Vagina (tissue), 2 donors: ENCODE data around the gene FOXO6.

Source experiments
- POLR2A ChIP-seq, 2 donors: fragments of 450-650 bp; IDR thresholded peaks; one replicate each; pipeline ENCODE4 v1.6.1; 2017; ENCODE audit warnings: antibody characterized with exemption in 2 of 2, mild to moderate bottlenecking in 2 of 2, moderate library complexity in 2 of 2
- TF ChIP-seq, protein P1 (sequence below), 3 experiments: fragments of 450-650 bp in 2 of 3; fragments of 200-600 bp in 1 of 3; sonication (generic) in 1 of 3; IDR thresholded peaks; one replicate each; pipeline ENCODE4 v1.5.1; 2017 to 2019; ENCODE audit warnings: antibody characterized with exemption in 3 of 3, mild to moderate bottlenecking in 2 of 3, moderate library complexity in 2 of 3

DNA sequence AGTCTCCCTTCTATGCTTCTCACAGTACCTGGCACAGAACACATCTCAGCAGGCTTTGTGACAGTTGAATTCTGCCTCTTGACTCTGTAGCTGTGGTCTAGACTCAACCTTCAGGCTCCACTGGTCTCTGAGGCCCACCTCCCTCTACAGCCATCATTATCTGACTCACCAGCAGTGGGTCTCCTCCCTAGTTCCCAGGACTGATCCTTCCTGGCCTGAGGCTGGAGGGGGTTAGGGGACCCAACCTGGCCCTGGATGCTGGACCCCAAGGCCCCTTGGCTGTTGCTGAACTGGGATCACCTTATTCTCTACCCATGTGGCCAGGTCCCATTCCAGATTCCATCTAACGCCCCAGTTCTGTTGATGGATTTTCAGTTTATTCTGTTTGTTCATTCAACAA, 43.1 kb upstream of the FOXO6 start:
- TF ChIP-seq, protein P1, sequence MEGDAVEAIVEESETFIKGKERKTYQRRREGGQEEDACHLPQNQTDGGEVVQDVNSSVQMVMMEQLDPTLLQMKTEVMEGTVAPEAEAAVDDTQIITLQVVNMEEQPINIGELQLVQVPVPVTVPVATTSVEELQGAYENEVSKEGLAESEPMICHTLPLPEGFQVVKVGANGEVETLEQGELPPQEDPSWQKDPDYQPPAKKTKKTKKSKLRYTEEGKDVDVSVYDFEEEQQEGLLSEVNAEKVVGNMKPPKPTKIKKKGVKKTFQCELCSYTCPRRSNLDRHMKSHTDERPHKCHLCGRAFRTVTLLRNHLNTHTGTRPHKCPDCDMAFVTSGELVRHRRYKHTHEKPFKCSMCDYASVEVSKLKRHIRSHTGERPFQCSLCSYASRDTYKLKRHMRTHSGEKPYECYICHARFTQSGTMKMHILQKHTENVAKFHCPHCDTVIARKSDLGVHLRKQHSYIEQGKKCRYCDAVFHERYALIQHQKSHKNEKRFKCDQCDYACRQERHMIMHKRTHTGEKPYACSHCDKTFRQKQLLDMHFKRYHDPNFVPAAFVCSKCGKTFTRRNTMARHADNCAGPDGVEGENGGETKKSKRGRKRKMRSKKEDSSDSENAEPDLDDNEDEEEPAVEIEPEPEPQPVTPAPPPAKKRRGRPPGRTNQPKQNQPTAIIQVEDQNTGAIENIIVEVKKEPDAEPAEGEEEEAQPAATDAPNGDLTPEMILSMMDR (IDR thresholded peaks at IDR 0.05): no peak
- TF ChIP-seq POLR2A (IDR thresholded peaks at IDR 0.05): no peak
